Endothelial cell of hepatic sinusoid (primary cell): ENCODE data around the gene OMG.
"Not testable (repeated sequence)": the region's sequence is repeated elsewhere in the genome, so short reads cannot be mapped to it uniquely, and the experiment has no call there.

Source experiments
- in situ Hi-C: cut with HindIII; loops from 2 replicates; pipeline ENCODE4 v1.10.0; 2017; ENCODE audit warnings: low sequenced_read_pairs

Gene OMG

GRCh38 chr17:31308372-31309334 lies 11.6 kb upstream of the OMG start:
- in situ Hi-C loops = no loop called here

DNA sequence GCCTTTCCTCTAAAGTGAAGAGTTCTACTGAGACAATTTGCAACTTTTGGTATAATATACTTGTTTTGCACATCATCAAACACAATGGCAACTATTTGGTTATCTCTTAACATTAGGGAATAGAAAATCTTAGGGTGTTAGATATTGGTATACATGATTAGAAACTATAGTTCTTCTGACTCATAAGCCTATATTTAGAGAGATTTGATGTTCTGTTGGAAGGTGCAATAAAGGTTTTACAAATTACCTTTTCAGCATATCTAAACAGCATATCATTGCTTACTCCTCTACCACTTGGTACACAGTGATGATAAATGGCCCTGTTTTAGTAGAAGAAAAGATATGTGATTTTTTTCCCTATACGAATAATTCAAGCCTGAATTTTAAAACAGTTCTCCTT lies 10.6 kb upstream of the OMG start:
- in situ Hi-C loops = no loop called here

DNA sequence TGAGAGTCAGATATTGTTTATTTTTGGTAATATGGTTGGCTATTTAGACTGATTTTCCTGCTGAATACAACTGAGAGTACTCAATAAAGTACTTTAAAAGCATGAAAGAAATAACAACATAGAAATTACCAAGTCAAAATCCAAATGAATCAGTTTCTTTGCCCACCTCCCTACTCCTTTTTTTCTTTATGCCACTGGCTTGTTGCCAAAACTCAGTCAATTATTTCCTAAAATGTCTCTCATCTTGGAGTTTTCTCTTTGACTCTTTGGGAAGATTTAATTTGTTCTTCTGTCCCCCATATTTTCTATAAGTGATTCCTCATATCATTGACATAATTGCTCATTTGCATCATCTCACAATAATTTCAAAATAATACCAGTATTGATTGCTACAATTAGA lies 2.6 kb upstream of the OMG start:
- in situ Hi-C loops = no loop called here

DNA sequence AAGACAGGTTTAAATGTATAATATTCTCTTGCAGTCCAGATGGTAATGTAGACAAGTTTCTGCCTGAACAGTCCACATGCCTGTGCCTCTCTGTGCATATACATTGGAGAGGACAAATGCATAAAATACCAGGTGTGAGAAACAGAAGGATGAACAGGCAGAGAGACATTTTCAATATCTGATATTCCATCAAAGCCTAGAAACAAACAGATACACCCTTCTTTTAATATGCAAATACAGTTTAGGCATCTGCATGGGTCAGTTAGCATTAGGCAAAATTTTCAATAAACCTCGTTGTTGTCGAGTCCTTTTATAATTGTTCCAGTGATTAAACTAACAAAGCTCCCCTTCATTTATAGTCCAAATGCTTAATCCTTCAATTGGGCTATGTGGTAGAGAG lies 897 bp downstream of the OMG start:
- in situ Hi-C loops = no loop called here

DNA sequence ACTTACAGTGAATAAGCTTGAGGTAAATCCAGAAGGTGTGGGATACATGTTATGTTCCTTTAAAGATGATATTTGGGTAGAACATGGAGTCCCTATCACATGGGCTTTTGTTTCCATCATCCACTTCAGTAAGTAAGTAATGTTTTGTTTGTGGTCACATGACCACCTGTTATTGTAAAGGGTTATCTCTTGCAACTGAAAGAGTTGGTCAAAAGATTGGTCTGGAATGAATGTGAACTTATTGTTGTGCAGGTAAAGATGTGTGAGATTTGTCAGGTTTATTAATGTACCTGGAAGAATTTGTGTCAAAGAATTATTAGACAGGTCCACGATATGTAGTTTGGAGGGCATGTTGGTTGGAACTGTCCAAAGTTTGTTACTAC lies 1.6 kb downstream of the OMG start:
- in situ Hi-C loops = no loop called here

DNA sequence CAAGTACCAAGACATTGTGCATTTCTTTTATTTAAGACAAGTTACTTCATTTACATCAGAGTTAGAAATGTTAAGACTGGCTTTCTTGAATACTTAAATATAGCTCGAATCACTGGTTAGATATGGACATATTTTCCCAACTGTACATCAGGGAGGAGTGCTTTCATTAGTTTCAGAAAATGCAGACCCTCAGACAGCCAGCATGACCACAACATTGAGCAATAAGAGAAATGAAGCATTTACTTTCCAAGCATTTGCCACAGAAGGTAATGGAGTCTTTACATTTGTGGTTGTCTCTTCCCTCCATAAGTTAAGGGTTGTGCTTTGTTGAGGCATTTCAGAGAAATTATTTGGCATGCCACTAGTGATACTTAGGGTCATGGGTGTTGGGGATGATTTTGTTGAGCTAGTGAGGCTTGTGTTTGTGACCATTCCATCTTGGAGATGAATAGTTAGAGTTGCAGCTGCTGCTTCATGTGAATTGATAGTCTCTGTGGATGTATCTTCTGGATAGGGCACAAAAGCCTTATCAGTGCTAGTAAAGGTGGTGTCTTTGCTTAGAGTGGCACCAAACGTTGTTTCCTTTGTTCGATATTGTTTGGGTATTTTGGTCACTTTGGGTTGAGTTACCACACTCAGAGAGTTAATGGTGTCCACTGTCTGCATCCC lies 2.1 kb downstream of the OMG start:
- in situ Hi-C loops = no loop called here

- in situ Hi-C loops = no loop called here
Observed at GRCh38 chr17:31294231-31294630, 2.8 kb downstream of the OMG start.

DNA sequence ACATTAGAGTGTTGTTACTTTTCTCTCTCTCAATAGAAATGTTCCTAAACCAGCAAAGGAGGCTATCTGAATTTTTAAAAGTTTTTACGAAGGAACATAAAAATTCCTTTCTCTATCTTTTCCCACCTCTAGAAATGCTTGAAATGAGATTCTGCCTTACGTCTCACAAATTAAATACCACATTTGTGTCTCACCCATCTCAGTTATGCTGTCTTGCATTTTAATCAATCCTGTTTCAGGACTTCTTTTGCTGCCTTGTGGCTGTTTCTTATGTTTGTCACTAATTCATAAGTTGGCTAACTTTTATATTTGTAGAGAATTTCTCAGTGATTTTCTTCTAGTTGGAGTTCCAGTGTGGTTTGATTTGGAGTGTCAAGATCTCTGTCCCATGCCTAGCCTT lies 3.5 kb downstream of the OMG start:
- in situ Hi-C loops = no loop called here

GRCh38 chr17:31291820-31292219 lies 5.2 kb downstream of the OMG start:
- in situ Hi-C loops = no loop called here

- in situ Hi-C loops = no loop called here
Observed at GRCh38 chr17:31289790-31290189, 7.2 kb downstream of the OMG start.

DNA sequence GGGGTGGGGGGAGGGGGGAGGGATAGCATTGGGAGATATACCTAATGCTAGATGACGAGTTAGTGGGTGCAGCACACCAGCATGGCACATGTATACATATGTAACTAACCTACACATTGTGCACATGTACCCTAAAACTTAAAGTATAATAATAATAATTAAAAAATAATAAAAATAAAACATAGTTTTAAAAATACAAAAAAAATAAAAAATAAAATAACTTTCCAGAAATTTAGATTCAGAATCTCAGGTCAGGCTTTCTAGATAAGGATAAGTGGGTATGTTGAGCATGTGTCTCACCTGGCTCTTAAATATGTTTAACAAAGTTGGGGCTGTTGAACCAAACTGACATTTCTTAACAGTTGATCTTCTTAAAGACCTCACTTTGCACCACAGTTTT lies 9.1 kb downstream of the OMG start:
- in situ Hi-C loops = not testable (repeated sequence)

- in situ Hi-C loops = no loop called here
Observed at GRCh38 chr17:31286587-31286986, 10.5 kb downstream of the OMG start.

GRCh38 chr17:31283841-31284240 lies 13.2 kb downstream of the OMG start:
- in situ Hi-C loops = no loop called here

DNA sequence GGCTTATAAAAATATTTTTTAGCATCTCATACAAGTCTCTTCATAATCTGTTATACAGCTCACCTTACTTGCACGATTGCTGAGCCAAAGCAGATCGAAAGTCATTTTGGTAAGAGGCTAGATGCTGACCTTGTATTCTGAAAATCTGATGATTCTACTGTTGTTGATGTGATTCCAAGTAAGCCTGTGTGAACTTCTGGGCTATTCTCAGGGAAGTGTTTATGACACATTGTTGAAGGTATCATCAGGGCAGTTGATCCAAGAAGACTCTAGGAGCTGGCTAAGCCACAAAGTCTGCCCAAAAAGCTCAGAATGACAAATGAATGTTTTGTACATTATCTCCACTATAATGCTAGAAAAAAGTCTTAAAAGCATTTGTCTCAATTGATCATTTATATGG lies 16.0 kb downstream of the OMG start:
- in situ Hi-C loops = no loop called here

DNA sequence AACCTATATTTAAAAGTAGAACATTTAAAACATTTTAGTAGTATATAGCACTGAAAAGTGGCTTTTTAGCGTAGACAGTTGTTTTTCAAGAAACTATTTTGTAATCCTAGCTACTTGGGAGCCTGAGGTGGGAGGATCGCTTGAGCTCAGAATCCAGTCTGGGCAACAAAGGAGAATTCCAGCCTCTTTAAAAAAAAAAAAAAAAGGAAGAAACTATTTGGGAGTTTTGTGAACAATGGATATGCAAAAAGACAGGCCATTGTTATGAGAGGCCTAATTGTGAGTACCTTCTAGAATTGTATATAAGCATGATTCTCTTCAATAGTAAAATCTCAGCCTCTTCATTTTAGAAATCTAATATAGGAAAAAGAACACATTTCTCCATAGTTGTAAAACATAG lies 17.6 kb downstream of the OMG start:
- in situ Hi-C loops = no loop called here

- in situ Hi-C loops = no loop called here
Observed at GRCh38 chr17:31275116-31275515, 21.9 kb downstream of the OMG start.

GRCh38 chr17:31274252-31274651 lies 22.8 kb downstream of the OMG start:
- in situ Hi-C loops = no loop called here

GRCh38 chr17:31273516-31273915 lies 23.5 kb downstream of the OMG start:
- in situ Hi-C loops = no loop called here

DNA sequence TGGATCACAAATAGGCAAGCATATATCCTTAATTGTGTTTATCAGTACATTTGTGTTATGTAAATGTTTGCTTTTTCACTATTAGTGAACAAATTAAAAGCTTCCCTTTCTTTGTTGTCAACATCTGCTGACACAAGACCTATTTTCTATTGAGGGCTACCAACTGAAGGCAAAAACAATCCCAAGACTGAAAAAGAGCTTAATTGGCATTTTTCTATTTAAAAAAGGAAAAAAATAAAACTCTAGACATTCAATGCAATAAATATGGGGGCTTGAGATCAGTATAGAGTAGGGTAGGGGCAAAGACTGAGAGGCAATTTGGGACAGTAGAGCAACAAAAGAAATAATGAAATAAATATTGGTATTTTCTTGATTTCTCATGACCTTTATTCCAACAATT lies 24.2 kb downstream of the OMG start:
- in situ Hi-C loops = no loop called here

DNA sequence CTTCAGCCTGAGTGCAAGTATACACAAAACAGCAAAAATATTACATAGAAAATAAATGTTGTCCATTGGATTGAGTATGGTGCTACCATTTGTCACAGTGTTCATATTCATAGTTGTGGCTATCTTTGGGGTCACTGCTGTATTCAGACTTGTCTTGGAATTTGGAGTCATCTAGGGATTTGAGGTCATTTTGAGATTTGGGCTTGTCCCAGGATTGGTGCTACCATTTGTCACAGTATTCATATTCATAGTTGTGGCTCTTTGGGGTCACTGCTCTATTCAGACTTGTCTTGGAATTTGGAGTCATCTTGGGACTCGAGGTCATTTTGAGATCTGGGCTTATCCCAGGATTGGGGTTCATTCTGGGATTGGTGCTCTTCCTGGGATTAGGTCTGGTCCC lies 24.8 kb downstream of the OMG start:
- in situ Hi-C loops = no loop called here

- in situ Hi-C loops = no loop called here
Observed at GRCh38 chr17:31269578-31269983, 27.5 kb downstream of the OMG start.

DNA sequence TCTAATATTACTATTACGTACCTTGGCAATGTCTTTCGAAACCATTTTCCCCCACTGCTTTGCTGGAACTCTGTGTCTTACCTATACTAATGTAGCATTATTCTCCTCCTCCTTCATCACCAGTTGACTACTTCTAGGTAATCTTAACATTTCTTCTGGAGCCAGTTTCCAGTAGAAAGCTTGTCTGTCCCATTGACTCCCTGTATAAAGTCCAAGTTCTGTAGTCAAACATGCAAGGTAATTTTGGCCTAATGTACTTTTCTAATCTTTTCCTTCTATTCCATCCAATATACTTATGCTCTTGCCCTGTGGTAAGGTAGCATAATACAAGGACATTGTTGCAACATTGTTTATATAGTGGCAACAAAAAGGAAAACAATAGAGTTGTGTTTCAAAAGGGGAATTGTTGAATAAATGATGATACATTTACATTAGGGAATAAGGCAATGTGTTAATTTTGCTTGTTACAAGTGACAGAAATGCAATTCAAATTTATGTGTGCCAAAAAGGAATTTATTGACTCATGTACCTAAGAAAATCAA lies 27.9 kb downstream of the OMG start:
- in situ Hi-C loops = no loop called here
